NCI-H82 treated with DMSO at 0.1 percent for 48 hours (cell line): Measurements from ENCODE around the gene P3H1.
A peak's percentile ranks its signal among the peaks of the same experiment; 100 is the strongest.
"Not testable (repeated sequence)": the region's sequence is repeated elsewhere in the genome, so short reads cannot be mapped to it uniquely, and the experiment has no call there.

Source experiments
- DNase-seq: peaks from one replicate; lab custom pipeline; 2025; ENCODE audit not compliant: unreplicated experiment; lab: John Stamatoyannopoulos, UW

P3H1 gene

DNA sequence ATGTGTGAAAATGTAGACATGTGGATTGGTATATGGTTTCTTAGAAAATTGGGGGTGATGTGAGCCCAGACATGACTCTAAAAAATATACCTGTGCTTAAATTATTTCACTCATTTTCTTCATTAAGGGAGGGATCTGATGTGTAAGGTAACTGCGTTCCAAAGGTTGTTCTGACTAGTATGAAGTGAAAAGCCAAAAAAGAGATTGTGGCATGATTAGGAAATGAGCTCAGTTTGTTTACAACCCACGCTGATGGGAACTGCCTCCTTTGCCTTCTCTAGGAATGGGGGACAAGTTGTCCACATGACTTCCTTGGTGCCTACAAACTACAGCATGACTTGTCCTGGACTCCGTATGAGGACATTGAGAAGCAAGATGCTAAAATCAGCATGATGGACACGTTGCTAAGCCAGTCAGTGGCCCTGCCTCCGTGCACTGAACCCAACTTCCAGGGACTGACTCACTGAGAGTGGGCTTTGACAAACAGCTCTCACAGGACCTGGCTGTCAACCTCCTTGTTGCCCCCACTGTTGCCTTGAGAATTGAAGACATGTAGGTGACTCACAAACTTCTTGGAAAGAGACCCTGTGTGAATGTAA lies 8.2 kb upstream of the P3H1 start:
- no peak for DNase-seq

DNA sequence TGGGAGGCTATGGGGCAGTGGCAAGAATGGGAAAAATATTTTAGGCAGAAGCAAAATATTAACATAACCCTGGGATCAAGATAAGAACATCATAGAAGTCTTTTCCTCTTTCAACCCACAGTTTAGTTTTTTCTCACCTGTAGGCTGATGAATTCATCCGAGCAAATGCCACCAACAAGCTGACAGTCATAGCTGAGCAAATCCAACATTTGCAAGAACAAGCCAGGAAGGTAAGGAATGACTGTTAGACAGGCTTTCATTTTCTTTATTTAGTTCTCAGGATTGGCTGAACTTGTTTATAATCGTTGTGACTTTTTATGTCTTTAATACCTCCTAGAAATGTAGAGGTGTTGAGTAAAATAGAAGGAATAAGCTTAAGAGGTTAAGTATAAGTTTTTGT lies 6.6 kb upstream of the P3H1 start:
- no peak for DNase-seq

GRCh38 chr1:42769811-42770210 lies 3.0 kb upstream of the P3H1 start:
- no peak for DNase-seq

- no peak for DNase-seq
These were observed 1.3 kb upstream of the P3H1 start for GRCh38 chr1:42768172-42768571.

- DNase-seq, result no peak
These were observed 727 bp upstream of the P3H1 start for GRCh38 chr1:42767510-42768000.

DNA sequence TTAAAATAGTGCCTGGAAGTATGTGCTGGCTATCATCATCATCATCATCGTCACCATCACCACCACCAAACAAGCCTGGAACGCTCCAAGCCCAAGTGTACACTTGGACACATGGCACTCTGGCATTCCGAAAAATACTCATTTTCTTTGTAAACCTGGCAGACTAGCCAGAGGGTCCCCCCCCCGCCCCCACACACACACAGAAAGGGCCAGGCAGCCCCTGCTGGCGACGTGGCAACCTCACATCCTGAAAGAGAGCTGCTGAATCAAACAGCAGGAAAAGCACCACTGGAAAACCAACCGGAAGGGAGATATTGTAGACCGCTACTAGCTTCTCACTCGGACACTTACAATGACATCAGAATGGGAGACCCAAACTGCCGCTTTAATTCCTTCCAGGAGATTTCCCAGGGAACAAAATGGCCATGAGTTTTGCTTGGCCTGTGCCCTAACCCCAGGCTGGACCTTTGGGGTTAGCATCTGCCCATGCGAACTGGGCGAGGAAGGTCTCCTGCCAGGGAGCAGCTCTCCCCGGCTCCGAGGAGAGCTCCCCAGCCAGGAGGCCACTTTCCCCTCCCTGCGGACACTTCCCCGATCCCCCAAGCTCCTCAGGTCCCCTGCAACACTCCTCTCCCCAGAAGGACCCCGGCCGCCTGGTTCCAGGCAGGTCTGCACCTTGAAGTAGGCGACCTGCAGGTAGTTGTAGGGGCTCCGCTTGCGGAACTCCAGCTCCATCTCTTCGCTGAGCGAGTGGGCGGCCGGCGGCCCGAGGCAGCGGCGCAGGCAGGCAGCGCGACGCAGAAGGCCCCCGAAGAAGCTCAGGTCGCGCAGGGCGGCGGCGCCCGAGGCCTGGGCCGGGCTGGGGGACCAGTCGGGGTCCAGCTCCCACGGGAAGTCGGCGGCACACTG lies 742 bp downstream of the P3H1 start:
- DNase-seq, result peak; percentile 35

GRCh38 chr1:42765269-42765668 lies 1.6 kb downstream of the P3H1 start:
- DNase-seq, result no peak

DNA sequence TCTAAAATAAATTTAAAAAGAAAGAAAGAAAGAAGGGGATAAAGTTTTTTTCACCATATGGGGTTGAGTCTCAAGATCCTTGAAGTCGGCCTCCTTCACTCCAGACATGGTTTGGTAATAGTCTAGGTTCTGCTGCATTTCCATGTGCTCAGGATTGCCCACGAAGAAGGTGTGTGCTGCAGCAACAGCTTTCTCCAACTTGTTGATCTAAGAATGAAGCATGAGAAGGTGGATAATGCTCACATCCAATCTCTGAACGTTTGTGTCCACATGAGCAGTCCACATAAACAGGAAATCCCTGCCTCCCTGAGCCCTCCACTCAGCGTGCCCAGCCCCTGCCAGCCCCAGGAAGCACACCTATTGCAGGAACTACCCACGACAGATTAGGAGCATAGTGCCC lies 4.6 kb downstream of the P3H1 start:
- no peak for DNase-seq

- no peak for DNase-seq
These were observed 5.3 kb downstream of the P3H1 start for GRCh38 chr1:42761567-42761966.

GRCh38 chr1:42759114-42759513 lies 7.7 kb downstream of the P3H1 start:
- no peak for DNase-seq

DNA sequence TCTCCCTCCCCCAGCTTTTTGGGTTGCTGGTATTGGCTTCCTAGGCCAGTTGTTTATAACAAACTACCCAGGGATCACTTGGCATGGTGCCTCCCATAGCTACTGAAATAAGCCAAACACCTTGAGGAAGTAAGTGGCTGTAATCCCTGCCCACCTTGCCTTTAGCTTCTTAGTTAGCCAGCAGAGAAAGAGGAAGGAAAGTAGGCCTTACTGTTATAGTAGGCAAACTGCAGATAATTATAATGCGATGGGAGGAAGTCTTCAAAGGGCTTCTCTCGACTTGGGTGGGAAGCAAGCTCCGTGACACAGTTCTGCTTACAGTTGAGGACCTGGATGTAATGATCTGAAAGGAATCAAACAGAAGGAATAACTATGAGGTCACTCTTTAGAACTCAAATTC lies 8.2 kb downstream of the P3H1 start:
- no peak for DNase-seq

DNA sequence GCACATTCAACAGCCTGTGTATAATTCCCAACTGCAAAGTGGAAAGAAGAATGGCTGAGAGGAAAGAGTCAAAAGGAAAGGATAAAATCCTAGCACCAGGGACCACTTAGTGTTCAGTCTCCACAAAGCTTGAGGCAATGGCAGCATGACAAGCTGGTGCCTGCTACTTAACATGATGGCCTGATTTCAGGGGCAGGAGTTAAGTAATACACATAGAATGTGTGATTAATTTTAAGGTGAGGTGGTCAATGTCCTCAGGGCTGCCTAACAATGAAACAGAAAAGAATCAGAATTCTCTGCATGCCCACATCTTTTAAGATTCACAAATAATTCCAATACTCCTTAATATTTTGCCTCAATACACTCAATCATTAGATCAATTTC lies 8.9 kb downstream of the P3H1 start:
- no peak for DNase-seq

DNA sequence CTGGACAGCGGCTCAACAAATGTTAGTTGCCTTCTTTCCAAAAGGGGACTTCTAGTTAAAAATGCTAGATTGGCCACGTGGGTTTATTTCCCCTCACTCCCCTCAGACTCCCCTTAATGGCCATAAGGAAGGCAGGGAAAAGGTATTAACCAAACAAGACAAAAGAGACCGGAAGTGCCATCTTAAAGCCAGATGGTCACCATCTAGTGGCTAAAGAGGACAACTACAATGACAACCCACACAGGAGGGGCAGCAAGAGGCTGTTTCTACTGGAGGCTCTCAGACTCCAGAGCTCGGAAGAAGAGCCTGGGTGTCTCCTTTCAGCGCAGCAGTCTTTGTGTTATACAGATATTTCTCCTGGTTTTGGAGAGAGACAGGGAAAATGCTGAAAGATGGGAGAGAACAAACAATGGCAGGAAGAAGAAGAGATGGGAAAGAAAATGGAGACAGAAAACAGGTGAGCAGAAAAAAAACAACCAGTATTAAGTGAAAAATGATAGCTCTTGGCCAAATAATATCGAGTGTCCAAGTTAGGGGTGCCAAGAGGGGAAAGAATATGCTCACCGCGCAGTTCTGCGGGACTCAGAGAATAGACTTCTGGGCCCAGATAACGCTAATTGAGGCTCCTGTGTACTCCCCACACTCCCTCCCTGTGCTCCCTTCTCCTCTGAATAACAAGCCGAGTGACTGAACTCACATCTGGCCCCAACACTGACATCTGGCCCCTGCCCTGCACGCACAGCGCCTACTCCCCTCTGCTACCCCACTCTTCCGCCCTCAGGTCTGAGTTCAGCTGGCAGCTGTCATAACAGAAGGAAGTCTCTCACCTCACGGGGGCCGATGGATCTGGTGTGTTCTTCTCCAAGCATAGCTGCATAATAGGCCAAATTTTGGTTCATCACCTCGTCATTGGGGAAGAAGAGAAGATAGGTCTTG lies 9.6 kb downstream of the P3H1 start:
- DNase-seq, result peak; percentile 88

DNA sequence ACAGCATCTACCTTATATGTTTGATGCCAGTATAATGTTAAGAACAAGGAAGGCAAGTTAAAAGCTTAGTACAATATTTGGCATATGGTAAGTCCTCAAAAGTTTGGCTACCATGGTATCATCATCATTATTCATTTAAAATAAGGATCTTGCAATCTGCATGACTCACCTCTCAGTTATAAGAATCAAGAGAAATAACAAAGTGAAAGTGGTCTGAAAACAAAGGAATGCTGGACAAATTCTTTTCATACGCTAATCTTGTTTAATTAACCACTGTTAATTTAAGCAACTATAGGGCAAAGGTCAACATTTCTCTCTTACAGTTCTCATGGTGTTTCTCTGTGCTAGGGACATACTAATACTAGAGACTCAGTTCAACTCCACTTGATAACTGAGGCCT lies 13.8 kb downstream of the P3H1 start:
- DNase-seq, result no peak

DNA sequence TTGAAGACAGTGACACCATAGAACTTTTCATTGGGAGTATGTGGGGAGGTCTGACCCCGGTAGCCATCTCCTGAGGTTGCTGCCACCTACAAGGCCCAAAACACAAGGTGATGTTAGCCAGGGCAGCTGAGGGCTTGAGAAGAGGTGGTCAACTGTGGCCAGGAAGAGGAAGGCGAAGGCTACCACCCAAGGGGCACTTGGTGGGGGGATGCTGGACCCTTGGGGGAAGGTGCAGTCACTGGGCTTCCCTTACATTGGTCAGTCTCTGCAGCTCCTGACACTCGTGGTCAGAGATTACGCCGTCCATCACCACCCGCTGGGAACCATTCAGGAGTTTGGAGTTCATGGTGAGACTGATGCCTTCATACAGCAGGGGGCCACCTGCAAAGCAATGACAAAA lies 14.5 kb downstream of the P3H1 start:
- DNase-seq, result no peak

DNA sequence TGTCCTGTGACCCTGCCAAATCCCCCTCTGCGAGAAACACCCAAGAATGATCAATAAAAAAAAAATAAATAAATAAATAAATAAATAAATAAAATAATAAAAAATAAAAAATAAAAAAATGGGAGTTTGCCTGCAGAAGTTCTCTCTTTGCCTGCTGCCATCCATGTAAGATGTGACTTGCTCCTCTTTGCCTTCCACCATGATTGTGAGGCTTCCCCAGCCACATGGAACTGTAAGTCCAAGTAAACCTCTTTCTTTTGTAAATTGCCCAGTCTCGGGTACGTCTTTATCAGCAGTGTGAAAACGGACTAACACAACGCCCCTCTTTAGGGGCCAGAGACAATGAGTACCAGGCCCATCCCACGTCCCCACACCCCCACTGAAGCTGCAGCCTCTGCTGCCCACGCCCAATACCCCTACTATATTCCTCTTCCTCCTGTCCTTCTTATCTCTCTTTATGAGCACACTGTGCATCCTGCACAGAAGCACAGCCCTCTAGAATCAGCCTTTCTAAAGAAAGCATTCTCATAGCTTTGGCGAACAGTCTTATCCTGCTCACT lies 15.2 kb downstream of the P3H1 start:
- not testable (repeated sequence) for DNase-seq

- DNase-seq, result no peak
These were observed 16.8 kb downstream of the P3H1 start for GRCh38 chr1:42750041-42750440.

GRCh38 chr1:42748461-42749410 lies 18.1 kb downstream of the P3H1 start:
- no peak for DNase-seq

- no peak for DNase-seq
These were observed 18.8 kb downstream of the P3H1 start for GRCh38 chr1:42748021-42748420.

DNA sequence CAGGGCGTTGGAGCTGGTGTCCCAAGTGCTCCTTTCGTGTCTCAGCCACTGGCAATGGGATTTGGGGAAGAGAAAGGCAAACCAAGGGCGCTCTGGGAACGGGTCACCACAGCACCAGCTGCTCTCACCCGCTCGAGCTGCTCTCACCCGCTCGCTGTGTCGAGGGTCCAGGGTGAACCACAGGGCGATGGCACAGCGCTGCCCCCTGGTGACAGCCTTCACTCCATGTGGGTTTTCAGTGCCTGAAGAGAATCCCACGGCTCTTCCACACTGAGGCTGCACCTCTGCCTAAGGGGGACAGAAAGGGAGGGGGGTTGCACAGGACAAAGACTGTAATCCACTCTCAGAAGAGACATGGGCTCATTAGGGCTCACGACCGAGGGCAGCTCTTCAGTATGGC lies 19.7 kb downstream of the P3H1 start:
- peak; percentile 45 for DNase-seq
